Panc1 (cell line): ENCODE measurements around the gene LAMTOR3. TPM values are rescaled to one million over a fixed set of nuclear protein-coding genes. Genes with fewer than 3 reads are reported as not detected.

Source experiments
- ATAC-seq: fragments of 200-7000 bp; cut with Tn5 transposase; 2 replicates; pipeline ENCODE4 v1.9.1; 2020; ENCODE audit warnings: mild to moderate bottlenecking, moderate library complexity
- BruUV-seq: library from RNA; stranded (reverse); fragments of 400-500 nt; replicated peaks from 2 replicates; lab custom pipeline; 2021; lab: Mats Ljungman, UMichigan
- CTCF ChIA-PET: fragments of 300-600 bp; sonication (Branson Sonifier 250); formaldehyde crosslinking; loops from one replicate; lab custom pipeline; 2022; ENCODE audit warnings: antibody characterized with exemption; lab: Charles Lee
- POLR2A ChIA-PET: fragments of 300-600 bp; sonication (Branson Sonifier 250); formaldehyde crosslinking; loops from one replicate; lab custom pipeline; 2022; ENCODE audit warnings: antibody characterized with exemption; lab: Charles Lee
- DNase-seq: peaks from one replicate; pipeline ENCODE4 v3.0.0-alpha.2; 2010; ENCODE audit warnings: low read depth, low spot score
- H3K27ac ChIP-seq: 2 replicates; pipeline ENCODE4 v1.5.1; 2011; ENCODE audit warnings: mild to moderate bottlenecking, low read length, inconsistent platforms
- H3K27me3 ChIP-seq: fragments of 200-500 bp; sonication (Bioruptor generic); 2 replicates; pipeline ENCODE4 v1.6.0; 2014; ENCODE audit warnings: low read length, inconsistent platforms; ENCODE audit not compliant: control insufficient read depth, insufficient read depth
- H3K36me3 ChIP-seq: fragments of 200-500 bp; sonication (Bioruptor generic); 2 replicates; pipeline ENCODE4 v1.5.1; 2014; ENCODE audit warnings: inconsistent platforms, mild to moderate bottlenecking, low read length, moderate library complexity; ENCODE audit not compliant: control insufficient read depth, insufficient read depth
- H3K4me1 ChIP-seq: 2 replicates; pipeline ENCODE4 v1.5.1; 2011; ENCODE audit warnings: inconsistent platforms, mild to moderate bottlenecking, low read length, moderate library complexity; ENCODE audit not compliant: control insufficient read depth, insufficient read depth
- H3K4me3 ChIP-seq, 2 experiments: 2 replicates each; pipeline ENCODE4 v1.5.1; 2011 to 2012; ENCODE audit warnings: low read depth in 2 of 2, low read length in 2 of 2, mild to moderate bottlenecking in 2 of 2, inconsistent platforms in 1 of 2, moderate library complexity in 1 of 2
- H3K9me3 ChIP-seq: fragments of 200-500 bp; sonication (Bioruptor generic); 2 replicates; pipeline ENCODE4 v1.5.1; 2014; ENCODE audit warnings: low read depth, mild to moderate bottlenecking, inconsistent platforms, low read length, moderate library complexity; ENCODE audit not compliant: control insufficient read depth, insufficient read depth
- POLR2AphosphoS5 ChIP-seq: IDR thresholded peaks from 2 replicates; pipeline ENCODE4 v1.6.1; 2012; ENCODE audit warnings: mild to moderate bottlenecking, low read depth, low read length, moderate library complexity
- SIN3A ChIP-seq: IDR thresholded peaks from 2 replicates; pipeline ENCODE4 v1.6.1; 2012; ENCODE audit warnings: low read depth, mild to moderate bottlenecking, low read length, moderate library complexity, borderline replicate concordance; ENCODE audit not compliant: insufficient read depth
- TCF7L2 ChIP-seq: IDR thresholded peaks from 2 replicates; pipeline ENCODE4 v1.6.1; 2011; ENCODE audit warnings: mild to moderate bottlenecking, low read depth, low read length, inconsistent platforms
- in situ Hi-C: cut with HindIII; loops from 2 replicates; pipeline ENCODE4 v1.10.0; 2016; ENCODE audit warnings: low sequenced_read_pairs, low pct_unique_long_range_greater_than_20kb
- intact Hi-C: fragments of 100-400 bp; cut with micrococcal nuclease; formaldehyde crosslinking; loops from one replicate; pipeline ENCODE4 v1.10.0; 2022; ENCODE audit not compliant: unreplicated experiment
- total RNA-seq: library from RNA; stranded (reverse); gene quantifications from one replicate; pipeline ENCODE4 v1.2.1, GENCODE V29; 2021; ENCODE audit not compliant: unreplicated experiment
- TF ChIP-seq, protein P1 (sequence below): fragments of 450-650 bp; IDR thresholded peaks from 2 replicates; pipeline ENCODE4 v1.5.1; 2017; ENCODE audit warnings: mild to moderate bottlenecking
- TF ChIP-seq, protein P2 (sequence below), 2 experiments: IDR thresholded peaks; 2 replicates each; pipeline ENCODE4 v1.6.1; 2011 to 2012; ENCODE audit warnings: low read depth in 2 of 2, control low read depth in 1 of 2, low read length in 1 of 2, mild to moderate bottlenecking in 1 of 2, moderate library complexity in 1 of 2; ENCODE audit not compliant: insufficient read depth in 1 of 2

LAMTOR3 gene
- total RNA-seq, 1 experiment from 2014 or later: 20.3 TPM

DNA sequence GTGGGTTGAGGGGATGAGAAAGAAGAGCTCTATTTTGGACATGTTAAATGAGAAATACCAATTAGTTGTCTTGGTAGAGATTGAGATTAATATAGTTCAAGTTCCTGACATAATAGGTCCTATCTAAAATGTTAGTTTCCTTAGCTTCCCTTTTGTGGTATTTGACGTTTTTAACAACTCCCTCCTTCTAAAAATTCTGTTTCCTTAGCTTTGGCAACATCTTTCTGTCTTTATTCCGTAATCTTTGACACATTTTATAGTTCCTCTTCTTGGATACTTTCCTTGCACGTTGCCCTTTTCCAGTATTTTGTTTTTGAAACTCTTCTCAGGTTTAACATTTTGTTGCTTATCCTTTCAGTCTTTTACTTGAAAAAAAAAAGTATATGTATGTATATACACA is 36.9 kb downstream of the LAMTOR3 start:
- BruUV-seq: no TSS peak
- in situ Hi-C loops: no loop called here
- POLR2A ChIA-PET: no interaction called here

DNA sequence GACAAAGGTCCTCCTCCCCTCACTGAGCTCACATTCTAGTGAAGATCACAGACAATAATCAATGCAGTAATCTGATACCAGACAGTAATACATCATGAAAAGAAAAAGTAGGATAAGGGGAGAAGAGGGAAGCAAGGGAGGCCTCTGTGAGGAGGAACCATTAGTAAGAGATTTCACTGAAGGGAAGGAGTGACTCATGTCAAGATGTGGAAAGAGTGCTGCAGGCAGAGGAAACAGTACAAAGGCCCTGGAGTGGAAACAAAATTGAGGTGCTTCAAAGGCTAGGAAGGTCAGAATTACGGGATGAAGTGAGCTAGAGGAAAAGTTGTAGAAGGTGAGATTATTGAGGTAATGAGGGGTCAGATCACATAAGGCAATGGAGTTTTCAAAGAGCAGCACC is 38.1 kb downstream of the LAMTOR3 start:
- Histone ChIP-seq H3K27ac (no peak overlapping the region), H3K36me3 (no peaks in the 10 kb centered on the region; the same call in 1 of the 2 replicates), H3K27me3 (no peaks in the 10 kb centered on the region; the same call in none of the 2 replicates), H3K9me3 (no peaks in the 10 kb centered on the region), H3K4me3 (no peak overlapping the region), H3K4me1 (no peaks in the 10 kb centered on the region)
- in situ Hi-C loops (no loop called here), intact Hi-C loops (no loop called here)
- TF ChIP-seq, protein P1, sequence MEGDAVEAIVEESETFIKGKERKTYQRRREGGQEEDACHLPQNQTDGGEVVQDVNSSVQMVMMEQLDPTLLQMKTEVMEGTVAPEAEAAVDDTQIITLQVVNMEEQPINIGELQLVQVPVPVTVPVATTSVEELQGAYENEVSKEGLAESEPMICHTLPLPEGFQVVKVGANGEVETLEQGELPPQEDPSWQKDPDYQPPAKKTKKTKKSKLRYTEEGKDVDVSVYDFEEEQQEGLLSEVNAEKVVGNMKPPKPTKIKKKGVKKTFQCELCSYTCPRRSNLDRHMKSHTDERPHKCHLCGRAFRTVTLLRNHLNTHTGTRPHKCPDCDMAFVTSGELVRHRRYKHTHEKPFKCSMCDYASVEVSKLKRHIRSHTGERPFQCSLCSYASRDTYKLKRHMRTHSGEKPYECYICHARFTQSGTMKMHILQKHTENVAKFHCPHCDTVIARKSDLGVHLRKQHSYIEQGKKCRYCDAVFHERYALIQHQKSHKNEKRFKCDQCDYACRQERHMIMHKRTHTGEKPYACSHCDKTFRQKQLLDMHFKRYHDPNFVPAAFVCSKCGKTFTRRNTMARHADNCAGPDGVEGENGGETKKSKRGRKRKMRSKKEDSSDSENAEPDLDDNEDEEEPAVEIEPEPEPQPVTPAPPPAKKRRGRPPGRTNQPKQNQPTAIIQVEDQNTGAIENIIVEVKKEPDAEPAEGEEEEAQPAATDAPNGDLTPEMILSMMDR: no peak
- no peak for TF ChIP-seq TCF7L2
- TF ChIP-seq POLR2AphosphoS5: no peak
- TF ChIP-seq SIN3A: no peak
- TF ChIP-seq, protein P2, sequence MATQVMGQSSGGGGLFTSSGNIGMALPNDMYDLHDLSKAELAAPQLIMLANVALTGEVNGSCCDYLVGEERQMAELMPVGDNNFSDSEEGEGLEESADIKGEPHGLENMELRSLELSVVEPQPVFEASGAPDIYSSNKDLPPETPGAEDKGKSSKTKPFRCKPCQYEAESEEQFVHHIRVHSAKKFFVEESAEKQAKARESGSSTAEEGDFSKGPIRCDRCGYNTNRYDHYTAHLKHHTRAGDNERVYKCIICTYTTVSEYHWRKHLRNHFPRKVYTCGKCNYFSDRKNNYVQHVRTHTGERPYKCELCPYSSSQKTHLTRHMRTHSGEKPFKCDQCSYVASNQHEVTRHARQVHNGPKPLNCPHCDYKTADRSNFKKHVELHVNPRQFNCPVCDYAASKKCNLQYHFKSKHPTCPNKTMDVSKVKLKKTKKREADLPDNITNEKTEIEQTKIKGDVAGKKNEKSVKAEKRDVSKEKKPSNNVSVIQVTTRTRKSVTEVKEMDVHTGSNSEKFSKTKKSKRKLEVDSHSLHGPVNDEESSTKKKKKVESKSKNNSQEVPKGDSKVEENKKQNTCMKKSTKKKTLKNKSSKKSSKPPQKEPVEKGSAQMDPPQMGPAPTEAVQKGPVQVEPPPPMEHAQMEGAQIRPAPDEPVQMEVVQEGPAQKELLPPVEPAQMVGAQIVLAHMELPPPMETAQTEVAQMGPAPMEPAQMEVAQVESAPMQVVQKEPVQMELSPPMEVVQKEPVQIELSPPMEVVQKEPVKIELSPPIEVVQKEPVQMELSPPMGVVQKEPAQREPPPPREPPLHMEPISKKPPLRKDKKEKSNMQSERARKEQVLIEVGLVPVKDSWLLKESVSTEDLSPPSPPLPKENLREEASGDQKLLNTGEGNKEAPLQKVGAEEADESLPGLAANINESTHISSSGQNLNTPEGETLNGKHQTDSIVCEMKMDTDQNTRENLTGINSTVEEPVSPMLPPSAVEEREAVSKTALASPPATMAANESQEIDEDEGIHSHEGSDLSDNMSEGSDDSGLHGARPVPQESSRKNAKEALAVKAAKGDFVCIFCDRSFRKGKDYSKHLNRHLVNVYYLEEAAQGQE (IDR thresholded peaks at IDR 0.05; ENCODE audit: insufficient read depth in 1 of 2, low read depth in 2 of 2, low read length in 1 of 2): no peak
- POLR2A ChIA-PET: no interaction called here
- CTCF ChIA-PET: no interaction called here
- no peak for ATAC-seq
- no peak for DNase-seq
- no TSS peak for BruUV-seq

More for the DNA sequence above, 36.9 kb downstream of the LAMTOR3 start:
- Histone ChIP-seq H3K4me1 (no peaks in the 10 kb centered on the region), H3K27ac (no peak overlapping the region), H3K4me3 (no peak overlapping the region), H3K36me3 (no peaks in the 10 kb centered on the region; the same call in 1 of the 2 replicates), H3K27me3 (no peaks in the 10 kb centered on the region; the same call in none of the 2 replicates), H3K9me3 (no peaks in the 10 kb centered on the region)
- TF ChIP-seq, protein P2 (IDR thresholded peaks at IDR 0.05; ENCODE audit: insufficient read depth in 1 of 2, low read depth in 2 of 2, low read length in 1 of 2): no peak
- TF ChIP-seq, protein P1: no peak
- ATAC-seq (no peak), DNase-seq (no peak)
- CTCF ChIA-PET: no interaction called here
- intact Hi-C loops: no loop called here
